Fibroblast of skin of left quadriceps (primary cell): ENCODE results near the gene KCNJ12.
"Not testable (repeated sequence)": the region's sequence is repeated elsewhere in the genome, so short reads cannot be mapped to it uniquely, and the experiment has no call there.

ENCODE experiments used
- DNase-seq, 2 experiments: peaks; one replicate each; pipeline ENCODE4 v3.0.0-alpha.2; 2013; ENCODE audit warnings: low read depth in 2 of 2

Gene KCNJ12

DNA sequence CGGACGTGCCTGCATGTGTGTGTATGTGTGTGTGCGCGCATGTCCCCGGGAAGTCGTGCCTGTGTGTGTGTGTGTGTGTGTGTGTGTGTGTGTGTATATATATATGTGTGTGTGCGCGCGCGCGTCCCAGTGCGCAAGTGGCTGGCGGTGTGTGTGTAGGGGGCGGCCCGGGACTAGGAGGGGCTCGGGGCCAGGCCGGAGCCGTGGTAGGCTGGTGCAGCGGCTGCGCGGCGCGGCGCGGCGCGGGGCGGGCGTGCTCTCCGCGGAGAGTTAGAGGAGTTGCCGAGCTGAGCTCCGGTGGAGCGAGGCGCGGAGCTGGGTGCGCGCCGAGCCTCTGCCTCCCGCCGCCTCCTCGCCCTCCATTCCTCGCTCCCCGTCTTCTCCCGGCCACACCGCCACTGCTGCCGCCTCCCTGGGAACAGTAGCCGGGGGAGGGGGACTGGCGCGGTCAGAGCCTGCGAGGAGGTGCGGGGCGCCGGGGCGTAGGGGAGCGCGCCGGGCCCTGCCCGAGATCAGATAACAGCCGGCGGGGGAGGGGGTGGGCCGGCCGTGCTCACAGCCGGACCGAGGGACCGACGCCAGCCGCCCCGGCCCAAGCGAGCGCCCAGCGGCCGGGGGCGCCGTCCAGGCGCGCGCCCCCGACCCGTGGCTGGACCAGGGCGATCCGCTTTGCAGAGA is at the start of gene KCNJ12:
TSS of gene KCNJ12 (plus strand) at position 277 of the 678 bp plus-strand sequence. CDS start 38,986 bp downstream, outside the sequence.
- no peak for DNase-seq

DNA sequence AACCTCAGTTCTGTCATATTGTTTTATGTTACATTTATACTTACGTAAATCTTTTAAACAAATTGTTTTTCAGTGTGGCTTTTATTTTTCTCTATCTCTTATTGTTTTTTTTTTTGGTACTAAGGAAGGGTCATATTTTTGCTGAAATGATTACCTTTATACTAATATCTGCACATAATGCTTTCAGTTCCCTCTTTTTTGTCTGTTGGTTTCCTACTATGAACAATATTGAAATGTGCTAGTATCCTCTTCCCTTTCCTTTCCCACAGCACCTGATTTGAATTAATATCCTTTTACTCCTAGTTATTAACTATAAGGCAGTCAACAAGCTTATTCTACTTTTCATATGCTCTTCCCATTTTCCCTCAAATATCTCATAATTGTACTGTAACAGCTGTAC is 48.2 kb upstream of the KCNJ12 start:
- not testable (repeated sequence) for DNase-seq

DNA sequence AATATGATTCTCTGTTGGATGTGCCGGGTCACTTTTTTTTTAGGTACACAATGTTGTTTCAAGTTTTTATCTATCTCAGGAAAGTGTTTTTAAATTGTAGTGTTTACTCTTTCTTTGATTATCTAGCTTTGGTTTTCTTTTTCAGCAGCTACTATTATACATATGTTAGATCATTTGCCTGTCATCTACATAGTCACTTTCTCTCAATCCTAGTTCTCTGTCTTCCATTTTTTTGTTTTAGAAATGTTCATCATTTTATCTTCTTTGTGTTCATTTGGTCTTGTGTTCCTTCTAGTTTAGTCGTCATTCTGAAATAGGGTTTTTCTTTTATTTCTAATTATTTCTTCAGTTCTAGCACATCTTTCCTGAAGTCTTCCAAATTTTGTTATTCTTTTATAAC is 47.4 kb upstream of the KCNJ12 start:
- not testable (repeated sequence) for DNase-seq

DNA sequence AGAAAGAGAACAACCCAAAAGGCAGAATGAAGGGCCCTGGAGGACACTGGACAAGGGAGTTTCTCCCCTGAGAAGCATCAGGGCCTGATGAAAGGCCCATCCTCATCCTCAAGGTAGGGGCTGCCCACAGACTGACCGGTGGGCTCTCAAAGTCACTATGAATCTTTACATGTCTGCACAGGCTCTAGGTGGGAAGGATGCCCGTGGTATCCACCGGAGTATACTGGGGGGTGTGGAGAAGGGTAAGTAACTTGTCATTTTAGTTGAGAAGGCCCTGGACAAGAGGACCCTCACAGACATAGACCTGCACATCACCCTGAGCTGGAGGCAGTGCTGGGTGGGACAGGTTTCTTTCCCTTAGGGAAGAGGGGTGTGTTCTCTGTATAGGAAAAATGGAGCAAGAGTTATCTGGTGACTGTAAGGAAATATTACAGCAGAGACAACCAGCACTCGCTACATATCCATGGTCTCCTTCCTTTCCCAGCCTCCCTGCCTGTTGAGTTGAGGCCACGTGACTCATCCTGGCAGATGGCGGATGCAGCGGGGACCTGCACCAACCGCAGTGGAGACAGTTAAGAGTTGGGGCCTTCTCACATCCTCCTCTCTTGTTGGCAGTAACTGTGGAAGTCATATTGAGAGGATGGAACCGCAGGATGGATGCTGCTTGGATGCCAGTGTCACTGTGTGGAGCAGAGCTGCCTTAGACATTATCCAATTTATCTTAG is 45.6 kb upstream of the KCNJ12 start:
- no peak for DNase-seq

DNA sequence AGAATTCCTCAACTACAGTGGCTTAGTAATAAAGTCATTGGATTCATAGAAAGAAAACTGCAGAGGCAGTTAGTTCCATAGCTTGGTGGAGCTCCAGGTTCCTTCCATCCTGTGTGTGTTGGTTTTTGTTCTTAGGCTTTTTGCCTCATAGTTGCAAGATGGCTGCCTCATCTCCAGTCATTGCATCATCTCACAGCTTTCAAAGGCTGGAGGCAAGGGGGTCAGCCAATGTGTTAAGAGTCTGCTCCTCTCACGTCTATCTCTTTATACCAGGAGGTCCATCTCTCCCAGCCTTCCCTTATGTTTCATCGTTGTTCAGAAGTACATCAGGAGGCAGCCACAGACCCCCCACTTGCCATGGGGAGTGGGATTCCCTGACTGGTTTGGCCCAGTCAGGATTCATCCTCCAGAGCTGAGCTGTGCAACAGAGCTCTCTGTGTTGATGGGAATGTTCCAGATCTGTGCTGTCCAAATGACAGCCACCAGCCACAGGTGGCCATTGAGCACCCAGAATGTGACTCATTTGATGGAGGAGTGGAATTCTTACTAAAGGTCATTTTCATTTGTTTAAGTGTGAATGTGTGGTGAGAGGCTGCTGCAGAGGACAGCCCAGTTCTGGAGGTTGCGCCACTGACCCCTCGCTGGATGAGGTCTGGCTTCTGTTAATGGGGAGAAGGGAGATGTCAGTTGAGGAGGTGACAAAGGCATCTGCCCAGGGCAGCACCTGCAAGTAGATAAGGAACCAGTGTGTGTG is 39.4 kb upstream of the KCNJ12 start:
- not testable (repeated sequence) for DNase-seq

DNA sequence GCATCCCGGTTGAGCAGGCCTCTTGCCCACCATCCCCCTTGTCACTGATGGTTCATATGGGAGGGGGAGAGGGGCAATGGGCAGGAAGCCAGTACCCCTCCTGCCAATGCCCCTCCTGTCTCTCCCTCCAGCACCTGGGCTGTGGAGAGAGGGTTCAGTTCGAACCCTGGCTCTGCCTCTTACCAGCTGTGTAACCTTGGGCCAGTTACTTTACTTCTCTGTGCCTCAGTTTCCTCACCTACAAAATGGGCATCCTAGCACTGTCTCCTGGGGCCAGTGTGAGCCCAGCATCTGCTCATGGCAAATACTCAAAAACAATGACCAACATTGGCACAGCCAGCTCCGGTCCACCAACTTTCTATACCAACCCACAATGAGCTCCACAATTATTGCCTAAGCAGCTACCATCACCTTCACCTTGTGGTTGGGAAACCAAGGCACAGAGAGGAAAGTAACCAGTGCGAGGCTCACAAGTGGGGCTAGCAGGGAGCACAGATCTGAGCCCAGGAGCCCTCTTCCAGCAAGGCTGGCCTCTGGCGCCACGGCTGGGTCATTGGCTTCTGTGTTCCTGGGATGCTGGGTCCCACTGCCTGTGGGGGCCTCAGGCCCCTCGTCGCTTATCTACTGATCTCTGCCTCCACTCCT is 38.1 kb upstream of the KCNJ12 start:
- DNase-seq, result not testable (repeated sequence)

DNA sequence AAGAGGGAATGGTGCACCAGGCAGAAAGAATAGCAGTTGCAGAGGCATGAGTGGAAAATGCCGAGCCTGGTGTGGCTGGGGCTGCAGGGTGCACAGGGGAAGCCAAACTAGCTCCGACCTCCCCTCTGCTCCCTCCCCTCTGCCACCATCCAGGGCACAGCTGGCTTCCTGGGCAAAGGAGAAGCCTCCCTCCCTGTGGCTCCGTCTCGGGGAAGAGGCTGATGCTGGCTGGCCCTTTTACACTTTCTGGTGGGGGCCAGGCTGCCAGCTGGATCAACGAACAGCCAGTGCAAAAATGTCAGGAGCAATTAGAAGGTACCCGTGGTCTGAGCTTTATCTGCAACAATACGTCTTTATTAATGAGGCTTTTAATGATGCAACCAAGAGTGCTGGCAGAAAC is 37.1 kb upstream of the KCNJ12 start:
- DNase-seq, result no peak

DNA sequence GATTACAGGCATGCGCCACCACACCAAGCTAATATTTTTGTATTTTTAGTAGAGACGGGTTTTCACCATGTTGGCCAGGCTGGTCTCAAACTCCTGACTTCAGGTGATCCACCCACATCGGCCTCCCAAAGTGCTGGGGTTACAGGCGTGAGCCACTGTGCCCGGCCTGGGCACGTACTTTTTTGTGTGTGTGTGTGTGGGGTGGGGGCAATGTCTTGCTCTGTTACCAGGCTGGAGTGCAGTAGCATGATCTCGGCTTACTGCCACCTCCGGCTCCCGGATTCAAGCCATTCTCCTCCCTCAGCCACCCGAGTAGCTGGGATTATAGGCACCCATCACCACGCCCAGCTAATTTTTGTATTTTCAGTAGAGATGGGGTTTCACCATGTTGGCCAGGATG is 36.6 kb upstream of the KCNJ12 start:
- not testable (repeated sequence) for DNase-seq

DNA sequence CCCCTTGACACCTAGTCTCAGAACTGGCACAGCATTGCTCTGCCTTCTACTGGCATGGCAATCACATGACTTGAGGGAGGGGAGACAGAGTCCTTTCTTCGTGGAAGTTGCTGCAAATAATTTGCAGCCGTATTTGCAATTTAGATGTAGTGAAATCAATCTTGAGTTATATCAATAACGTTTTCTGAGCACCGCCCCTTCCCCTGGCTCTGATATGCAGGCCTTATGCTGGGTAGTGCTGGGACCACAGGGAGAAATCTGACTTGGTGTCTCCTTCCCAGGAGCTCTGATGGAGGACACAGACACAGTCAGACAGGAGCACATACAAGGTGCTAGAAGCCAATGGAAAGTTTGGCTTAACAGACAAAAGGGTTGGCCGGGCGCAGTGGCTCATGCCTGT is 35.8 kb upstream of the KCNJ12 start:
- not testable (repeated sequence) for DNase-seq

DNA sequence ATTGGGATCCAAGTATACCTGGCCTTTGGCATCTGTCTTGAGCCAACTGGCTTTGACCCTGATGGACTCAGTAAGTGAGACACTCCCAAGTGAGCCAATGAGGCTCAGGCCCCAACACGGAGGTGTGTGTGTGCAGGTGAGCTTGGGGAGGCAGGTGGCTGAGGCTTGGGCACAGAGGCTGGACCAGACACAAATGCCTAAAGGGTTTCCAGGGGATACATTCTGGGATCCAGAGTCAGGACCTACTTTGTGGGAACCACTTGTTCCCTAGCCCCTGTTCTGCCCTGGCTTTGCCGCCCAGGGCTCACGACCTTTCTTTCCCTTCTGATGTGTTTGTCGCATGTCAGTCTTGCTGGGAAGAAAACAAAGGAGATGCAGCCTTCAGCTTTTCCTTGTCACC is 34.9 kb upstream of the KCNJ12 start:
- DNase-seq, result not testable (repeated sequence)

DNA sequence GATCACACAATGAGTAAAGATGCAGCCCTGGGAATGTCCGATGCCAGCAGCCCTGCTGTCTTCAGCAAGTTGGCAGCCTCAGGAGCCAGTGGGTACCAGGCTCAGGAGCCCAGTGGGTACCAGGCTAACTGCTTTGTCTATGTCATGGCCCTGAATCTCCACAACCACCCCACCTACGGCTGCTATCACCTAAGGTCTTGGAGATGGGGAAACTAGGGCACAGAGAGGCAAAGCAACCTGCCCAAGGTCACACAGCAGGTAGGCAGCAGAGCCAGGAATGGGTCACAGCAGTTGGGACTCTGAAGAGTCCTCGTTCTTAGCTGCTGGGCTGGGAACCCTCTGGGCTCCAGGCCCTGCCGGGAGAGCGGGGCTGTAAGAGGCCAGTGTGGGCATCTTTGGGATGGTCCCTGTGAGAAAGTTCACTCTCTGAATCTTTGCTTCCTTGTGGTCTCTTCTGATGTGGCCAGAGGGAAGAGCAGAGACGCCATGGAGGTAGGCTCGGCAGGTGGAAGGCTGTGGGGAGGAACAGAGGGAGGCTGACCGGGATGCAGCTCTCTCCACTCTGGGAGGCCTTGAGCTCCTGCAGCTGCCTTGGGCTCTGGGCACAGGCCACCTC is 34.1 kb upstream of the KCNJ12 start:
- not testable (repeated sequence) for DNase-seq

DNA sequence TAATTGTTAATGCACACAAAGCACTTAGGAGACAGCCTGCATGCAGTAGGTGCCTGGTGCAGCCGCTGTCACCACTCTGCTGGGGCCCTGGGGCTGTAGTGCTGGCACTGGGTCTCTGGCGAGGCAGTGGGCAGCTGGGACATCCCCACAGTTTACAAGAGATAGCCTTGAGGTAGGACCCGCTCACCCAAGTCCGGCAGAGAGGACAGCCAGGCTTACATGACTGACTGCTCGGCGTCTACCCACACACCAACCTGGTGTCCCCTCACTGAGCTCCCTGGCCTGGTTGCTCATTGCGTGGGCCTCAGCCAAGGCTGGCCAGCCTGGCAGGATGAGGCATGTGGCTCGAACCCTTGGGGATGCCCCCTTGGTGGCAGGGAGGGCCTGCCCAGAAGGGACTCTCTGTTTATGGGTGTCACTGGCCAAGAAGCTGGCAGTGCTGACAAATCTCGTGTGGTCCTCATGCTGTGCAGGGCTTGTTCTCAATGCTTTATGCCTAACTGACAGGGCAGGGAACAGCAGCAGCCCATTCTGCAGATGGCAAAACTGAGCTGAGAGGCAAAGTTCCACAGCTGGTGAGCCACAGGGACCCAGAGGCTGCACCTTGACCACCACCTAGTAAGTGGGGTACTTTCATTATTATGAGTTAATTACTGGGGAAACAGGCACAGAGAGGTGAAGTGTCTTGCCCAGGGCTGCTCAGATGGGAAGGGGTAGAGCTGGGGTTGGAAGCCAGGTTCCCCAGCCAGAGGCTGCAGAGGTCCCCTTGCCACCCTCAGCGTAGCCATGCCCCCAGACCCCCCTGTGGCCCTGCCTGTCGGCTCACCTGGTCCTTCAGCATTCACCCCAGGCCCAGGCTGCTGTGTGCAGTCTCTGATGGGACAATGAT is 32.9 kb upstream of the KCNJ12 start:
- not testable (repeated sequence) for DNase-seq

DNA sequence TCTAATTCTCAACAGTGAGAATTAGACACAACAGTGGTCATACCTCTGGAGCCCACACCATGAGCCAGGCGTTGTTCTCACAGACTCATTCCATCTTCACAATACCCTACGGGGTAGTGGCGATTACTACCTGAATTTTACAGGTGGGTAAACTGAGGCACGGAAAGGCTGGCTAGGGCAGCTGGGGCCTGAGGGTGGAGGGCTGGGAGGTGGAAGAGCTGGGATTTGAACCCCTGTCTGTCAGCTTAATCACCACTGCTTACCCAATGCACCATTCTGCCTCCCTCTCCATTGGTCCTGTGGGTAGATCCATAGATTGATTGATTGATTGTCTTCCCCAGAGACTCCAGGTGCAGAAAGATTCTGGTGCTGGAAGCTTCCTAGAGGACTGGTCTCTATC is 31.4 kb upstream of the KCNJ12 start:
- DNase-seq, result not testable (repeated sequence)

DNA sequence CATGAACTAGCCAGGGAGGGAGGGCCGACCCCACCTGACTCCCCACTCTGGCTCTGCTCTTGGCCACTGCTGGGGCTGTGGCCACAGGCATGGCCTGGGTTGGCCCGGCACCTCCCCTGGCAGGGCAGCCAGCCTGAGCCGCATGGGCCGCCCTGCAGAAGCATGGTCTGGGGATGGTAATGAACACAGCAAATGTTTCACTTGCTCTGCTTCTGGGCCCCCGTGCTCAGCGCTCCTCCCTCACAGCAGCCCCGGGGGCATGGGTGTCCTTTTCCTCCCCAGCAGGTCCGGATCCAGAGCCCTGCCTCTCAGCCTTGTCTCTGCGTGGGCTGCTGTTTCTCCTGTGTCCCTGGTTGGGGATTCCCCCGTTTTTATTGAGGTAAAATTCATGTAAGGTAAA is 30.9 kb upstream of the KCNJ12 start:
- DNase-seq, result no peak

DNA sequence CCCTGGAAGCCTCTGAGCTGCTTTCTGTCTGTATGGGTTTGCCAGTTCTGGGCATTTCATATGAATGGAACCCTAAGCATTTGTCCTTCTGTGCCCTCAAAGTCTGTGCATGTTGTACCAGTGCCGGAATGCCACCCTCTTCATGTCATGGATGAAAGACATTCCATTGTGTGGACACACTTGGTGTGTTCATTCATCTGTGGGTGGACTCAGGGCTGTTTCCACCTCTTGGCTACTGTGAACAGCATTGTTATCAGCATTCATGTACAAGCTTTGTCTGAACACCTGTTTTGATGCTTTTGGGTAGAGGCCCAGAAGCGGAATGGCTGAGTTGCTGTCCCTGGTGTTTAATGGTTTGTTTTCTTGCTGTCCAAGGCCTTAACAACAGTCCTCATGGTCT is 30.1 kb upstream of the KCNJ12 start:
- DNase-seq, result not testable (repeated sequence)

DNA sequence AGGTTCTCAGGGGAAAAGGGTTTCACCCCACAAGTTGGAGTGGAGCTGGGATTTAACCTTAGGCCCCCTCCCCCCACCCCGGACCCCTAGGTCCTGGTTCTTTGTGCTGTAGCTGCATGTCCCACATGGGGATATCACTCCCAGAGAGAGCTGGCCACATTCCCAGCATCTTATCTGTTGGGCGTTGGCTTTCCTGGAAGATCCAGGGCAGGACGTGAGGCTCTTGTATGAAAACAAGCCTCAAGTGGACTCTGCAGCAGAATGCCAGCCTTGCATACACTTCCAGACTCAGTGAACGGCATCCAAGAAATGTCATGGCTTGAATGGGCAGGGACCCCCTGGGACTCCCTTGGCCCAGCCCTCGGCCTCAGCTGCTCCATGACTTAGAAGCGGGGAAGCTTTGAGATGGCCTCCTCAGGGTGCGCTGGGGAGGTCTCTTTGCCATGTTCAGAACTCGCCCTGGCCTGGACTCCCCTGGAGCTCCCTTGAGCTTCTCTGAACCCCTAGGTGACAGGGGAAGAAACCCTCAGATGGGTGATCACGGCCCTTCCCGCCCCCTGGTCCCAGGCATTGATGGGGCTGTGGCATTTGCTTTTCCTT is 29.4 kb upstream of the KCNJ12 start:
- DNase-seq, result not testable (repeated sequence)

DNA sequence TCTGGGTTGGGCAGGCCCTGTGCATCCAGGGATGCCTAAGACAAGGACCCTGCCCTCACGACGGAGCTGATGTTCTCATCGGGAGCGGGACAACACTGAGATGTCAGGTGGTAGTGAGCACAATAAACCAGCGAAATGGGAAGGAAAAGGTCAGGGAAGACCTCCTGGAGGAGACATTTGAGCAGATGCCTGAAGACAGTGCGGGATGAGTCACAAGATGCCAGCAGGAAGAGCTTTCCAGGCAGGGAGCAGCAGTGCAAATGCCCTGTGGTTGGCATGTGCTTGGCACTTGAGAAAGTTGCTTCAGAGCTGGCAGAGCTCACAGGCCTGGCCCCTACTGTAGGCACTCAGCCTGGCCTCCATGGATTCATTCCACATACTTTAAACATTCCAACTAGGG is 28.5 kb upstream of the KCNJ12 start:
- not testable (repeated sequence) for DNase-seq

DNA sequence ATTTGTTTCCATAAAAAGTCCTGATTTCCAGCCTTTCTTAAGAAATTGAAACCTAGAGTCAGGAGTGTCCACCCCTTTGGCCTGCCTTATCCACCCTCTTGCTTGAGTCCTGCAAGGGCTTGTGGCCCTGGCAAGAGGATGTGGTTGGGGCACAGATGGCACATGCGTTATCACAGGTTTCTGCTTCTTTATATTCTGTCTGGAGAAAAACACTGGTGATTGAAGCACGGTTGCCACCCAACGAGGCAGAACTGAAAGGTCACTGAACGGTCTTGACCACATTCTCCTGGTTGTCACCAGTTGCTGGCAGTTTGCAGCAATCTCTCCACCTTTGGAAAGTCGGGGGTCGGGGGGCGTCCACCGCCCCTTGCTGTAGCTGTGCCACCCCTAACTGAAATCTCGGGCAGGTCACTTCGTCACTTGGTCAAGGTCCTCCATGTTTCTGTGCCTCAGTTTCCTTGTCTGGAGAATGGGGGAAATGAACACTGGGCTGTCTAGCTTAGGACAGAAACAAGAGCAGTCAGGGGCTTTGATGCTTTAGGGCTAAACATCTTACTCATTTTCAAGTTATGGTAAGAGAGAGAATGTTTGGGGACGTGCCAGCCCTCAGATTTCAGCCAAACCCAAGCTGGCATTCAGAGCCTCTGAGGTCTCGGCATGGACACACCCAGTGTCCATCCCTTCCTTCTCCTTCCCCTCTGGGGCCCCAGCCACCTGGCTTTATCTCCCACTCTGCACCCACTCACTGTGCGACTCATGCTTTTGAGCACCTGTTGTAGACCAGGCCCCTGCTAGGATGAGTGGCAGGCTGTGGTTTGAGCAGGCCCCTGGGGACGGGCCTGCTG is 27.9 kb upstream of the KCNJ12 start:
- DNase-seq, result not testable (repeated sequence)

DNA sequence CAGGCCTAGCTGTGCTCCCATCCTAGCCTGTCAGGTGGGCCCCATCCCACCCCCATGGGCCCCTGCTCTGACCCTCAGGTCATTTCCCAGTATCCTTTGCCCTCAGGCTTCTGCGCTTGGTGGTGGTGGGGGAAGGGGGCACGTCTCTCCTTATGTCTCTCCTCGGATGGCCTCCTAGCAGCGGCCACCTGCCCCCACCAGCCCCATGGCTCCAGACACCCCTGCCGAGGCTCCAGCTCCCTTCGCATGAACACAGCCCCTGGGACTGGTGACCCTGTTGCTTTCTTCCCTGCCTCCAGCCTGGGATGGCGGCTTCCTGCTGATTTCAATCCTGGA is 27.3 kb upstream of the KCNJ12 start:
- not testable (repeated sequence) for DNase-seq
